ENCODE data around the gene N4BP2. TPM values are rescaled to one million over a fixed set of nuclear protein-coding genes. Genes with fewer than 3 reads are reported as not detected.

The N4BP2 gene
- total and polyA plus RNA-seq, 5 experiments from 2014 or later = 10.7 to 19.0 (median 14.3) TPM

GRCh38 chr4:40195182-40196177 lies 138.8 kb downstream of the N4BP2 start:
- H3K27me3 Mint-ChIP-seq = peaks cover 0 to 1% (median 0%) of the 10 kb centered on the region in 5 donors
- H3K4me1 Mint-ChIP-seq = peaks cover 39 to 81% (median 65%) of the 10 kb centered on the region in 4 donors
- DNase-seq (peak in 2 of 10 donors; percentile 12 to 21), ATAC-seq (no peak)
- peak overlapping the region; percentile 94 to 100 (median 99) for H3K27ac Mint-ChIP-seq
- POLR2A ChIA-PET = interaction anchor here (0.6 to 8.8 kb wide), 29 partner anchors 8 to 1541 kb away, joined by 3 to 244 read pairs (median 7); partner anchors contain the start of gene N4BP2
- peaks cover 0 to 5% (median 0%) of the 10 kb centered on the region in 9 donors for H3K9me3 Mint-ChIP-seq
- peaks cover 25 to 28% (median 26%) of the 10 kb centered on the region in 3 donors for H3K36me3 Mint-ChIP-seq
- H3K4me3 Mint-ChIP-seq = peak overlapping the region; percentile 94 to 100 (median 98)

- DNase-seq (peak in 1 of 10 donors; percentile 42), ATAC-seq (peak in 1 of 2 donors; percentile 9)
- Mint-ChIP-seq H3K4me3 (peak overlapping the region; percentile 94 to 100 (median 98)), H3K36me3 (peaks cover 30 to 36% (median 33%) of the 10 kb centered on the region in 3 donors), H3K27me3 (peaks cover 0 to 1% (median 0%) of the 10 kb centered on the region in 5 donors), H3K27ac (peak overlapping the region; percentile 94 to 100 (median 99)), H3K9me3 (peaks cover 0 to 5% (median 0%) of the 10 kb centered on the region in 9 donors), H3K4me1 (peaks cover 35 to 75% (median 62%) of the 10 kb centered on the region in 4 donors)
- POLR2A ChIA-PET = interaction anchor here (0.6 to 8.8 kb wide), 21 partner anchors 9 to 499 kb away, joined by 3 to 244 read pairs (median 12); partner anchors contain the start of gene N4BP2
Measured at GRCh38 chr4:40196272-40196671, 139.6 kb downstream of the N4BP2 start.

GRCh38 chr4:40196724-40197281 lies 140.2 kb downstream of the N4BP2 start, which contains the start of gene RHOH:
RHOH (plus strand) TSS chr4:40197031; CDS start chr4:40243387, 46,356 bp downstream.
- peaks cover 35 to 71% (median 60%) of the 10 kb centered on the region in 4 donors for H3K4me1 Mint-ChIP-seq
- peaks cover 0 to 5% (median 0%) of the 10 kb centered on the region in 9 donors for H3K9me3 Mint-ChIP-seq
- POLR2A ChIA-PET = interaction anchor here (0.5 to 8.8 kb wide), 25 partner anchors 10 to 140 kb away, joined by 3 to 244 read pairs (median 12); partner anchors contain the start of gene N4BP2
- DNase-seq (peak; percentile 48 to 94 (median 88)), ATAC-seq (peak; percentile 41 to 52)
- peak within 1 kb of the TSS; percentile 94 to 100 (median 98) for H3K4me3 Mint-ChIP-seq
- H3K27me3 Mint-ChIP-seq = peaks cover 0 to 1% (median 0%) of the 10 kb centered on the region in 5 donors
- H3K36me3 Mint-ChIP-seq = peaks cover 30 to 40% (median 35%) of the 10 kb centered on the region in 3 donors
- peak within 1 kb of the TSS; percentile 94 to 100 (median 99) for H3K27ac Mint-ChIP-seq

GRCh38 chr4:40197879-40198689 lies 141.4 kb downstream of the N4BP2 start:
- Mint-ChIP-seq H3K4me1 (peaks cover 33 to 70% (median 56%) of the 10 kb centered on the region in 4 donors), H3K27ac (peak overlapping the region; percentile 94 to 100 (median 99)), H3K27me3 (peaks cover 0 to 1% (median 0%) of the 10 kb centered on the region in 5 donors), H3K9me3 (peaks cover 0 to 5% (median 0%) of the 10 kb centered on the region in 9 donors), H3K36me3 (peaks cover 34 to 51% (median 42%) of the 10 kb centered on the region in 3 donors), H3K4me3 (peak overlapping the region; percentile 94 to 100 (median 98))
- ATAC-seq = peak; percentile 35 to 51
- POLR2A ChIA-PET = interaction anchor here (0.6 to 8.8 kb wide), 18 partner anchors 12 to 142 kb away, joined by 3 to 244 read pairs (median 24); partner anchors contain the start of gene N4BP2
- DNase-seq = peak in 7 of 10 donors; percentile 49 to 85 (median 69)

- Mint-ChIP-seq H3K4me1 (peaks cover 32 to 71% (median 55%) of the 10 kb centered on the region in 4 donors), H3K27ac (peak overlapping the region; percentile 94 to 100 (median 99)), H3K4me3 (peak overlapping the region; percentile 94 to 100 (median 98)), H3K36me3 (peaks cover 34 to 61% (median 49%) of the 10 kb centered on the region in 3 donors), H3K27me3 (no peaks in the 10 kb centered on the region), H3K9me3 (peaks cover 0 to 5% (median 0%) of the 10 kb centered on the region in 9 donors)
- ATAC-seq (peak; percentile 7 to 9), DNase-seq (peak in 6 of 10 donors; percentile 53 to 73 (median 60))
- POLR2A ChIA-PET = interaction anchor here (0.5 to 8.8 kb wide), 17 partner anchors 8 to 143 kb away, joined by 3 to 244 read pairs (median 32); partner anchors contain the start of gene N4BP2
Measured at GRCh38 chr4:40199179-40199670, 142.6 kb downstream of the N4BP2 start.

GRCh38 chr4:40199999-40200874 lies 143.6 kb downstream of the N4BP2 start:
- Mint-ChIP-seq H3K36me3 (peaks cover 34 to 69% (median 54%) of the 10 kb centered on the region in 3 donors), H3K27ac (peak overlapping the region; percentile 94 to 100 (median 99)), H3K27me3 (no peaks in the 10 kb centered on the region), H3K4me3 (peak overlapping the region; percentile 94 to 100 (median 98)), H3K9me3 (peaks cover 0 to 5% (median 0%) of the 10 kb centered on the region in 9 donors), H3K4me1 (peaks cover 34 to 71% (median 56%) of the 10 kb centered on the region in 4 donors)
- peak in 8 of 10 donors; percentile 45 to 78 (median 68) for DNase-seq
- POLR2A ChIA-PET = interaction anchor here (0.7 to 8.8 kb wide), 20 partner anchors 9 to 144 kb away, joined by 3 to 244 read pairs (median 21); partner anchors contain the start of gene N4BP2
- ATAC-seq = peak; percentile 13 to 18

GRCh38 chr4:40200875-40201801 lies 144.5 kb downstream of the N4BP2 start:
- H3K27ac Mint-ChIP-seq = peak overlapping the region; percentile 94 to 100 (median 99)
- H3K9me3 Mint-ChIP-seq = peaks cover 0 to 5% (median 0%) of the 10 kb centered on the region in 9 donors
- peaks cover 34 to 77% (median 63%) of the 10 kb centered on the region in 3 donors for H3K36me3 Mint-ChIP-seq
- DNase-seq = peak in 3 of 10 donors; percentile 35 to 53 (median 50)
- ATAC-seq = no peak
- POLR2A ChIA-PET = interaction anchor here (0.7 to 13.9 kb wide), 19 partner anchors 9 to 145 kb away, joined by 3 to 376 read pairs (median 32); partner anchors contain the start of gene N4BP2
- no peaks in the 10 kb centered on the region for H3K27me3 Mint-ChIP-seq
- peak overlapping the region; percentile 94 to 100 (median 98) for H3K4me3 Mint-ChIP-seq
- H3K4me1 Mint-ChIP-seq = peaks cover 33 to 71% (median 55%) of the 10 kb centered on the region in 4 donors

GRCh38 chr4:40201898-40202297 lies 145.2 kb downstream of the N4BP2 start:
- DNase-seq (peak in 1 of 10 donors; percentile 4), ATAC-seq (no peak)
- Mint-ChIP-seq H3K27me3 (no peaks in the 10 kb centered on the region), H3K9me3 (peaks cover 0 to 5% (median 0%) of the 10 kb centered on the region in 9 donors), H3K27ac (peak overlapping the region; percentile 94 to 100 (median 99)), H3K4me3 (peak overlapping the region; percentile 94 to 100 (median 98)), H3K4me1 (peaks cover 31 to 68% (median 54%) of the 10 kb centered on the region in 4 donors), H3K36me3 (peaks cover 34 to 83% (median 67%) of the 10 kb centered on the region in 3 donors)
- POLR2A ChIA-PET = interaction anchor here (0.9 to 13.9 kb wide), 9 partner anchors 13 to 115 kb away, joined by 3 to 376 read pairs (median 5); no protein-coding TSS in a partner anchor

- peak overlapping the region; percentile 88 to 100 (median 99) for H3K27ac Mint-ChIP-seq
- peak in 3 of 10 donors; percentile 25 to 40 (median 38) for DNase-seq
- POLR2A ChIA-PET = interaction anchor here (0.6 to 13.9 kb wide), 13 partner anchors 11 to 115 kb away, joined by 3 to 376 read pairs (median 5); no protein-coding TSS in a partner anchor
- peaks cover 34 to 74% (median 57%) of the 10 kb centered on the region in 4 donors for H3K4me1 Mint-ChIP-seq
- H3K9me3 Mint-ChIP-seq = peaks cover 0 to 5% (median 0%) of the 10 kb centered on the region in 9 donors
- no peaks in the 10 kb centered on the region for H3K27me3 Mint-ChIP-seq
- H3K4me3 Mint-ChIP-seq = peak overlapping the region; percentile 94 to 100 (median 98)
- no peak for ATAC-seq
- peaks cover 38 to 89% (median 71%) of the 10 kb centered on the region in 3 donors for H3K36me3 Mint-ChIP-seq
Measured at GRCh38 chr4:40202474-40202873, 145.8 kb downstream of the N4BP2 start.
